Activated CD8-positive, alpha-beta T cell treated with anti-CD3 and anti-CD28 coated beads for 36 hours (primary cell): ENCODE results near the gene GTF3C1. TPM values are rescaled to one million over a fixed set of nuclear protein-coding genes. Genes with fewer than 3 reads are reported as not detected.

Experiments used
- ATAC-seq: fragments of 200-7000 bp; cut with Tn5 transposase; one replicate; pipeline ENCODE4 v1.10.0; 2021; ENCODE audit warnings: mild to moderate bottlenecking, moderate library complexity
- CTCF ChIA-PET: fragments of 350-600 bp; sonication (Branson Sonifier 250); formaldehyde crosslinking; loops from one replicate; lab custom pipeline; 2021; ENCODE audit warnings: antibody characterized with exemption; lab: Charles Lee
- POLR2A ChIA-PET: fragments of 350-600 bp; sonication (Branson Sonifier 250); formaldehyde crosslinking; loops from one replicate; lab custom pipeline; 2021; ENCODE audit warnings: antibody characterized with exemption; lab: Charles Lee
- DNase-seq: peaks from one replicate; pipeline ENCODE4 v3.0.0-alpha.2; 2020
- H3K27ac Mint-ChIP-seq: one replicate; pipeline ENCODE4 v1.8.0; 2021; ENCODE audit warnings: mild to moderate bottlenecking, mixed read lengths
- H3K27me3 Mint-ChIP-seq: one replicate; pipeline ENCODE4 v1.8.0; 2021; ENCODE audit warnings: mixed read lengths
- H3K36me3 Mint-ChIP-seq: one replicate; pipeline ENCODE4 v1.8.0; 2021; ENCODE audit warnings: low read depth, mixed read lengths
- H3K4me1 Mint-ChIP-seq: one replicate; pipeline ENCODE4 v1.8.0; 2021; ENCODE audit warnings: low read depth, mixed read lengths
- H3K4me3 Mint-ChIP-seq: one replicate; pipeline ENCODE4 v1.8.0; 2021; ENCODE audit warnings: mild to moderate bottlenecking, moderate library complexity, mixed read lengths
- H3K9me3 Mint-ChIP-seq: one replicate; pipeline ENCODE4 v1.8.0; 2021; ENCODE audit warnings: mixed read lengths
- intact Hi-C: fragments of 100-400 bp; cut with micrococcal nuclease; formaldehyde crosslinking; loops from one replicate; pipeline ENCODE4 v1.10.0; 2022
- total RNA-seq, 2 experiments: library from RNA; stranded (reverse); gene quantifications; one replicate each; pipeline ENCODE4 v1.2.3, GENCODE V29; 2021
- TF ChIP-seq, protein P1 (sequence below): fragments of 200-600 bp; IDR thresholded peaks from one replicate; pipeline ENCODE4 v1.8.0; 2022; ENCODE audit warnings: antibody characterized with exemption, mild to moderate bottlenecking

The GTF3C1 gene
- total RNA-seq, 2 experiments from 2014 or later, result 55.9 to 58.6 TPM

DNA sequence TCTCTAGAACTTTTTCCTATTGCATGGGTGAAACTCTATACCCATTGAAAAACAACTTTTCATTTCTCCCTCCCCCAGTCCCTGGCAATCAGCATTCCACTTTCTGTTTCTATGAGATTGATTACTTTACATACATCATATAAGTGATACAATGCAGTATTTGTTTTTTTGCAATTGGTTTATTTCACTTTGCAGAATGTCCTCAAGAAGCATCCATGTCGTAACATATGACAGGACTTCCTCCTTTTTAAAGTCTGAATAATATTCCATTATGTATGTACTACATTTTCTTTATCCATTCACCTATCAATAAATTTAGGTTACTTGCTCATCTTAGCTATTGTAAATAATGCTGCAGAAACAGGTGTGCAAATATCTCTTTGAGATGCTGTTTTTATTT, 139.0 kb downstream of the GTF3C1 start:
- ChIA-PET POLR2A (interaction anchor here (0.7 to 1.8 kb wide), 5 partner anchors 14 to 44 kb away, joined by 3 to 5 read pairs (median 3); no protein-coding TSS in a partner anchor), CTCF (no interaction called here)
- TF ChIP-seq, protein P1, sequence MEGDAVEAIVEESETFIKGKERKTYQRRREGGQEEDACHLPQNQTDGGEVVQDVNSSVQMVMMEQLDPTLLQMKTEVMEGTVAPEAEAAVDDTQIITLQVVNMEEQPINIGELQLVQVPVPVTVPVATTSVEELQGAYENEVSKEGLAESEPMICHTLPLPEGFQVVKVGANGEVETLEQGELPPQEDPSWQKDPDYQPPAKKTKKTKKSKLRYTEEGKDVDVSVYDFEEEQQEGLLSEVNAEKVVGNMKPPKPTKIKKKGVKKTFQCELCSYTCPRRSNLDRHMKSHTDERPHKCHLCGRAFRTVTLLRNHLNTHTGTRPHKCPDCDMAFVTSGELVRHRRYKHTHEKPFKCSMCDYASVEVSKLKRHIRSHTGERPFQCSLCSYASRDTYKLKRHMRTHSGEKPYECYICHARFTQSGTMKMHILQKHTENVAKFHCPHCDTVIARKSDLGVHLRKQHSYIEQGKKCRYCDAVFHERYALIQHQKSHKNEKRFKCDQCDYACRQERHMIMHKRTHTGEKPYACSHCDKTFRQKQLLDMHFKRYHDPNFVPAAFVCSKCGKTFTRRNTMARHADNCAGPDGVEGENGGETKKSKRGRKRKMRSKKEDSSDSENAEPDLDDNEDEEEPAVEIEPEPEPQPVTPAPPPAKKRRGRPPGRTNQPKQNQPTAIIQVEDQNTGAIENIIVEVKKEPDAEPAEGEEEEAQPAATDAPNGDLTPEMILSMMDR, result no peak
- Mint-ChIP-seq H3K9me3 (peaks cover 19% of the 10 kb centered on the region), H3K27me3 (no peaks in the 10 kb centered on the region), H3K4me3 (peak overlapping the region; percentile 59), H3K36me3 (peaks cover 92% of the 10 kb centered on the region), H3K4me1 (peaks cover 88% of the 10 kb centered on the region), H3K27ac (peak overlapping the region; percentile 71)
- DNase-seq, result no peak
- ATAC-seq, result no peak
- intact Hi-C loops, result no loop called here

Other genes starting within 250 kb of the GTF3C1 start
- 100 to 1,000 TPM; 236 to 245 TPM for gene IL4R, start 235.9 kb downstream of the GTF3C1 start, total RNA-seq
- 10 to 100 TPM; 95.6 to 97.2 TPM for gene IL21R, start 147.7 kb downstream of the GTF3C1 start, total RNA-seq
- gene KATNIP, start 231 bp upstream of the GTF3C1 start, total RNA-seq, result 10 to 100 TPM in 1 of 2 experiments, 1 to 10 TPM in 1; 9.6 to 11.5 TPM